GM12872 (cell line): Measurements from ENCODE around the gene MOB3B.

ENCODE experiments used
- CTCF ChIP-seq: IDR thresholded peaks from 3 replicates; pipeline ENCODE4 v1.5.1; 2011; ENCODE audit warnings: low read depth, mild to moderate bottlenecking, low read length, moderate library complexity; ENCODE audit not compliant: insufficient read depth

MOB3B gene

GRCh38 chr9:27291292-27291691 is 238.3 kb downstream of the MOB3B start:
- TF ChIP-seq CTCF, result no peak

GRCh38 chr9:27282269-27282668 is 247.3 kb downstream of the MOB3B start:
- no peak for TF ChIP-seq CTCF

- TF ChIP-seq CTCF, result no peak
Measured at GRCh38 chr9:27280860-27281259, 248.8 kb downstream of the MOB3B start.

- TF ChIP-seq CTCF, result no peak
Measured at GRCh38 chr9:27280249-27280648, 249.4 kb downstream of the MOB3B start.

GRCh38 chr9:27279611-27280010 is 250.0 kb downstream of the MOB3B start:
- no peak for TF ChIP-seq CTCF

- no peak for TF ChIP-seq CTCF
Measured at GRCh38 chr9:27278374-27278773, 251.2 kb downstream of the MOB3B start.

- peak; percentile 64 for TF ChIP-seq CTCF
Measured at GRCh38 chr9:27276193-27277030, 253.2 kb downstream of the MOB3B start.
